Glomerular visceral epithelial cell (primary cell): ENCODE data around the gene LMAN2.
"Not testable (repeated sequence)": the region's sequence is repeated elsewhere in the genome, so short reads cannot be mapped to it uniquely, and the experiment has no call there.

Experiments
- DNase-seq: peaks from one replicate; pipeline ENCODE4 v3.0.0-alpha.2; 2016; ENCODE audit errors: extremely low spot score

The LMAN2 gene

GRCh38 chr5:177347699-177348098, 3.8 kb downstream of the LMAN2 start:
- DNase-seq: no peak

- DNase-seq: no peak
Observed at GRCh38 chr5:177346820-177347219, 4.6 kb downstream of the LMAN2 start.

- no peak for DNase-seq
Observed at GRCh38 chr5:177344891-177345290, 6.6 kb downstream of the LMAN2 start.

- DNase-seq: no peak
Observed at GRCh38 chr5:177343777-177344176, 7.7 kb downstream of the LMAN2 start.

- DNase-seq: not testable (repeated sequence)
Observed at GRCh38 chr5:177343000-177343399, 8.5 kb downstream of the LMAN2 start.

- DNase-seq: no peak
Observed at GRCh38 chr5:177339107-177339638, 12.3 kb downstream of the LMAN2 start.

- DNase-seq: no peak
Observed at GRCh38 chr5:177338251-177339106, 13.0 kb downstream of the LMAN2 start.

- DNase-seq: no peak
Observed at GRCh38 chr5:177336603-177337494, 14.6 kb downstream of the LMAN2 start.

- DNase-seq: peak; percentile 44
Observed at GRCh38 chr5:177336112-177336511, 15.4 kb downstream of the LMAN2 start.

GRCh38 chr5:177335701-177336065, 15.8 kb downstream of the LMAN2 start:
- no peak for DNase-seq

GRCh38 chr5:177334781-177335700, 16.4 kb downstream of the LMAN2 start:
- DNase-seq: no peak

- DNase-seq: no peak
Observed at GRCh38 chr5:177334155-177334551, 17.3 kb downstream of the LMAN2 start.

GRCh38 chr5:177333420-177334154, 17.9 kb downstream of the LMAN2 start:
- no peak for DNase-seq

GRCh38 chr5:177332896-177333260, 18.6 kb downstream of the LMAN2 start:
- DNase-seq: no peak

GRCh38 chr5:177332031-177332895, 19.2 kb downstream of the LMAN2 start:
- no peak for DNase-seq

GRCh38 chr5:177330991-177331842, 20.3 kb downstream of the LMAN2 start:
- DNase-seq: no peak

- no peak for DNase-seq
Observed at GRCh38 chr5:177329883-177330282, 21.6 kb downstream of the LMAN2 start.

- DNase-seq: no peak
Observed at GRCh38 chr5:177328545-177329231, 22.8 kb downstream of the LMAN2 start.
